GM19351 (cell line): ENCODE results near the gene BOD1.

Experiments
- ATAC-seq: cut with Tn5 transposase; IDR thresholded peaks from one replicate; pipeline ENCODE4 v1.9.1; 2021; ENCODE audit warnings: mild to moderate bottlenecking, moderate library complexity; ENCODE audit not compliant: unreplicated experiment

Gene BOD1

GRCh38 chr5:173581408-173582215 lies 34.8 kb downstream of the BOD1 start:
- peak; percentile 69 for ATAC-seq

GRCh38 chr5:173578947-173579615 lies 37.4 kb downstream of the BOD1 start:
- ATAC-seq, result no peak

GRCh38 chr5:173577817-173578216 lies 38.6 kb downstream of the BOD1 start:
- ATAC-seq, result no peak

- no peak for ATAC-seq
Observed at GRCh38 chr5:173577166-173577565, 39.3 kb downstream of the BOD1 start.

- ATAC-seq, result no peak
Observed at GRCh38 chr5:173575985-173576384, 40.5 kb downstream of the BOD1 start.

GRCh38 chr5:173574983-173575382 lies 41.5 kb downstream of the BOD1 start:
- ATAC-seq, result no peak

- ATAC-seq, result peak; percentile 81
Observed at GRCh38 chr5:173573126-173573960, 43.1 kb downstream of the BOD1 start.

- ATAC-seq, result no peak
Observed at GRCh38 chr5:173572431-173573125, 43.9 kb downstream of the BOD1 start.

- no peak for ATAC-seq
Observed at GRCh38 chr5:173570321-173571090, 45.9 kb downstream of the BOD1 start.

GRCh38 chr5:173568703-173569102 lies 47.7 kb downstream of the BOD1 start:
- ATAC-seq, result no peak

GRCh38 chr5:173568128-173568527 lies 48.3 kb downstream of the BOD1 start:
- ATAC-seq, result no peak

GRCh38 chr5:173567548-173567947 lies 48.9 kb downstream of the BOD1 start:
- ATAC-seq, result no peak

- ATAC-seq, result no peak
Observed at GRCh38 chr5:173565491-173566072, 50.9 kb downstream of the BOD1 start.

GRCh38 chr5:173564106-173564505 lies 52.3 kb downstream of the BOD1 start:
- ATAC-seq, result no peak

- no peak for ATAC-seq
Observed at GRCh38 chr5:173563246-173563645, 53.2 kb downstream of the BOD1 start.

GRCh38 chr5:173562451-173562850 lies 54.0 kb downstream of the BOD1 start:
- no peak for ATAC-seq
